ENCODE data around the gene PRKAR1B.

DNA sequence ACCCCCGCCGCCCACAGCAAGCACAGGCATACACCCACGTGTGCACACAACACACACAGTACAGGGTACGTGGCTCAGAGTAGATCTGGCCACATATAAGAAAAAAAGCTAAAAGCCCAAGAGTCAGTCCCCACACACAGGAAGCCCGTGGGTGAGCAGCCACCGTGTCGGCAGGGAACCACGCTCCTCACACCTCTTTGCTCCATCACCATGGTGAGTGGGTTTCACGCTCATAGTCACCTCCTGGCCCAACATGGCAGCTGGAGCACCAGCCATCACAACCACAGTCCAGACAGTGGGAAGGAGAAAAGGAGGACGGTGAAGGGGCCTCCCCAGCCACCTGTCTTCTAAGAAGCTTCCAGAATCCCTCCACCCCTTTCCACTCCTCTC is 131.5 kb downstream of the PRKAR1B start:
- TF ChIP-seq, protein P1, sequence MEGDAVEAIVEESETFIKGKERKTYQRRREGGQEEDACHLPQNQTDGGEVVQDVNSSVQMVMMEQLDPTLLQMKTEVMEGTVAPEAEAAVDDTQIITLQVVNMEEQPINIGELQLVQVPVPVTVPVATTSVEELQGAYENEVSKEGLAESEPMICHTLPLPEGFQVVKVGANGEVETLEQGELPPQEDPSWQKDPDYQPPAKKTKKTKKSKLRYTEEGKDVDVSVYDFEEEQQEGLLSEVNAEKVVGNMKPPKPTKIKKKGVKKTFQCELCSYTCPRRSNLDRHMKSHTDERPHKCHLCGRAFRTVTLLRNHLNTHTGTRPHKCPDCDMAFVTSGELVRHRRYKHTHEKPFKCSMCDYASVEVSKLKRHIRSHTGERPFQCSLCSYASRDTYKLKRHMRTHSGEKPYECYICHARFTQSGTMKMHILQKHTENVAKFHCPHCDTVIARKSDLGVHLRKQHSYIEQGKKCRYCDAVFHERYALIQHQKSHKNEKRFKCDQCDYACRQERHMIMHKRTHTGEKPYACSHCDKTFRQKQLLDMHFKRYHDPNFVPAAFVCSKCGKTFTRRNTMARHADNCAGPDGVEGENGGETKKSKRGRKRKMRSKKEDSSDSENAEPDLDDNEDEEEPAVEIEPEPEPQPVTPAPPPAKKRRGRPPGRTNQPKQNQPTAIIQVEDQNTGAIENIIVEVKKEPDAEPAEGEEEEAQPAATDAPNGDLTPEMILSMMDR (IDR thresholded peaks at IDR 0.05) = no peak
- TF ChIP-seq POLR2A (IDR thresholded peaks at IDR 0.05) = no peak
